Stimulated activated CD8-positive, alpha-beta memory T cell treated with anti-CD3 and anti-CD28 coated beads, Interleukin-4, amount 100 ng/mL, for 24 hours (primary cell): Measurements from ENCODE around the gene NUP214.

ENCODE experiments used
- DNase-seq: peaks from one replicate; pipeline ENCODE4 v3.0.0-alpha.2; 2020; ENCODE audit warnings: low read depth

Gene NUP214

DNA sequence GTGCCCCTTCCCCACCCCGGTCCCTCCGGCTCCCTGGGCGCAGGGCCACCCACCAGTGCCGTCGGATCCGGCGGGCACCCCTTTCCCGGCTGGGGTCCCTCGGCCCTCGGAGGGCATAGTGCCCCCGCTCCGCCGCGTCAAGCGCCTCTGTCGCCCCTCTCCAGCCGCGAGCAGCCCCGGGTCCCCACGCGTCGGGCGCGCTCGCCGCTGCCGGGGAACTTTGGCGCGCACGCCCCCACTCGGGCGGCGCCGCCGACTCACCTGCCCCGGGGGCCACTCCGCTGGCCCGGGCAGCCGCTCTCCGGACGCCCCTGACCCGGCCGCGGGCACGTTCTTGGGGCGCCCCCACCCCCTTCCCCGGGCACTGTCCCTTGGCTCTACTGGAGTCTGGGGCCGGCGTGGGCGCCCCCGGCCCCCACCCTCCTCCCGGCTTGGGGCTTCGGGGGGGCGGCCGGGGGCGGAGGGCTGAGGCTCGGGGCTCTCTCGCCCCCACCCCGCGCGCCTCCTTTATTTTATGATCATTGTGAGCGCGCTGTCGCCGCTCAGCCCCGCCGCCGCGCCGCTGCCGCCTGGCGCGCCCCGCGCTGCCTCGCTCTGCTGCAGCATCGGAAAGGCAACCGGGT lies 152.0 kb downstream of the NUP214 start:
- no peak for DNase-seq

DNA sequence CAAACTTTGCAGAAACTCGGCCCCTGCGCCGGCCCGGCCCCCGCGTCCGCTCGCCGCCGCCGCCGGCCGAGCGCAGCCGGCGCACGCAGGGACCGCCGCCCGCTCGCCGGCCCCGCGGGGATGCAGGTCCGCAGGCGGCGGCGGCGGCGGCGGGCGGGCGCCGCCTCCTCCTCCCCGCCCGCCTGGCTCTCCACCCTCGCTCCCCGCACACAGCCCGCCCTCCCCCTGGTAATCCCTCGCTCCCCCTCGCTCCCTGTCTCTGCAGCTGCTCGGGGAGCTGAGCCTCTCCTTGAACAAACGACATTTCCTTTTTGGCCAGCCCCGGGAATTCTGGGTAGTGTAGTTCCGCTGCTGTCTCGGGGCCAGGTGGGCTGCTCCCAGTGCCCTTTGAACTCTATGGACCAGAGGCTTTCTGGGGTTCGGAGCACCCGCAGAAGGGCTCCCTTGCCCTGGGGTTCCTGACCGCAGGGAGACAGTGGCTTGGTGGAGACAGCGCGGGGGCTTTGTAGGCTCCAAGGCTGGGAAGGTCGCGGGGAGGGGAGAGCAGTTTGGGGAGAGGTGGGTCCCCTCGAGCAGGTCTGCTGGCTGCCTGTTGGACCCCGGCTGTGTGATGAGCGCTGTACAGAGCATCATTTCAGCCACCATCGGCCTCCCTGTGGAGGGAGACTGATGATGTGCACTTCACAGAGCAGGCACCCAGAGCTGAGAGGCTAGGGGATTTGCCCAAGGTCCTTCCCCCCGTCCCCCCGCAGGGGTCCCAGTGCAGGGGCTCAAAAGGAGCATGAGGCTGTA lies 152.7 kb downstream of the NUP214 start:
- peak; percentile 59 for DNase-seq

DNA sequence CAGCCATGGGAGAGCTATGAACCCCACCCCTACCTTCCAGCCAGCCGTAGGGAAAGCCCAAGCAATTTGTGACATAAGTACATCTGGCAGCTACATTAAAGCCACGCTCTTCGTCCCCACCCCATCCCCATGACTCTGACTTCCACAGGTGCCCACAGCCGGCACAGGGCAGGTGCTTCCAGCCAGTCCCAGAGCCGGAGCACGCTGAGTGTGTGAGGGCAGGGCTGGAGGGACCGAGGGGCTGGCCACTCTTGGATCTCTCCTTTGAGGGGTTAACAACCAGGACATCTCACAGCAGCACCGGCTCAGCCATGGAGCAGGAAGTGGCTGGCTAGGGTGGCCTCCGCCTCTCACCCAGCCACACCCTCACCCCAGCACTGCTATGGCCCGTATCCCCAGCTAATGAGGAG lies 153.3 kb downstream of the NUP214 start:
- no peak for DNase-seq

DNA sequence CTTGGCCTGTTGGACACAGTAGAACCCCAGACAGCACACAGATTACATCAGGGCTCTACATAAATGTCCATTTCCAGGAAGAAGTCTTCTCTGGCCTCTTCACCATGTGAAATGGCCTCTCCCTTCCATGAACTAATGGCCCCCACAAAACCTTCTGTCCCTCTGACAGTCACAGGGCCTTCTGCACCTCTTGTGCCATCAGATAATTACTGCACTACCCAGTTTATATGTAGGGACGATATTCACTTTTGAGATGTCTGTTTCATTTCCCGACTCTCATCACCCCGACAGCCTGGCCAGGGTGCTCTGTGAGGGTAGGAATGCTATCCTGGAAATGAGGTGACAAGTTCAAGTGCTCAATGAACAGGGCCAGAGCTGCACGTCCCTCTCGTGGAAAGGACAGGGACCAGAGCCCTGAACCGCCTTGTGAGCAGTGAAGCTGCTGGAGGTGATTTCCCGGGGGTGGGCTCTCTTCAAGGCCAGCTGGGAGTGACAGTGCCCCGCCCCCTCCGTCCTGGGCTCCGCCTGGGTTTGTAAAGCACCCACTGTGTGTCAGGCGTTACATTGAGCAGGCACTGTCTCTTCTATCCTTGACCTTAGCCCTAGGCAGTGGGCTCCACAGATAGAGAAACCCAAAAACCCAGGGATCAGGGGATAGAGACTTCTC lies 153.9 kb downstream of the NUP214 start:
- DNase-seq = no peak

- no peak for DNase-seq
Observed at GRCh38 chr9:131279863-131280570, 154.6 kb downstream of the NUP214 start.

- DNase-seq = no peak
Observed at GRCh38 chr9:131280660-131281059, 155.3 kb downstream of the NUP214 start.

DNA sequence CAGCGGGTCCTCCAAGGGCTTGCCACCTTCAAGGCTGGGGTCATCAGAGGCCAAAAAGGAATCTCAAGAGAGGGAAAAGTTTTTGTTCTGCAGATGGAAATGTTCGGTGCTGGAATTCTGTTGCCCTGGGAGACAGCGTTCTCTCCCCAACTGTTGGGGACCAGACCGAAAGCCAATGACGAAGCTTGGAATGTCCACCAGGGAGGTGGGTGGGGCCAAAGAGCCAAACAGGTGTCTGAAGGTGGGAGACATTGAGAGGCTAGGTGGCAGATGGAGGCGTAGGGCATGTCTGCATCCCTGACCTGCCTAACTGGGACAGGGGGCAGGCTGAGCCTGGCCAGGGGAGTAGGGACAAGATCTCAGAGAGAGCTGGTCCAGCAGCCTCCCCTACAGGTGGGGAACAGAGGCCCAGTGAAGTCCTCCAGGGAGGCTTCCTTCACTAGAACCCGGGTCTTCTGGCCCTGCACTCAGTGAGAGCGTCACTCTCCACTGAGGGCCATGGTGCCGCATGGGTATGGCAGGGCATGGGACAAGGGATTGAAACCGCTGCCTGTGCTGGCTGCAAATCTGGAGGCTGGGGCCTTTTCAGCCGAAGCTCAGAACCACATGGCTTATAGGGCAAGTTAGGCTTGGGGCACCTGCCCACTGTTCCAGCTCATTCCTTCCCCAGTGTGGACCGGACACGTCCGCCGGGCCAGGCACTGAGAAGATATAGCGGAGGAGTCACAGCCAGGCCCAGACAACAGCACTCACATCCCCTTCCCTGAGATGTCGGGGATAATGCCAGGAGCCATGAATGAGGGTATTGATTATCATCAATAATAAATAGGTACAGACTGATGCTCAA lies 156.0 kb downstream of the NUP214 start:
- DNase-seq = no peak

DNA sequence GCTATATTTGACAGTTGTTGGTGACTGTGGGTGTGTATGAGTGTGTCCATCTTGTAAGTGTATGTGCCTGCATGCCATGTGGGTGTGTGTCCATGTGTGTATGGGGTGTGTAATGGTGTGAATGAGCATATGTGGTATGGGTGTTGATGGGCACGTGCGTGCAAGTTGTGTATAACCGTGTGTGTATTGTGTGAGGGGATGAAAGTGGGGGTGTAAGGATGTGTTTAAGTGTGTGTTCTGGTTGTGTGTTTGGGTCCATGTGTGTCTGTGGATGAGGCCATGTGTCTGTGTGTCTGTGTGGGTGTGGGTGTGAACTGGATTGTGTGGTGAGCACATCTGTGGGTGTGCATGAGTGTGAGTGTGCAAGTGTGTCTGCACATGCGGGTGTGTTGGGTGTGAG lies 156.8 kb downstream of the NUP214 start:
- DNase-seq = no peak

GRCh38 chr9:131282688-131283422 lies 157.5 kb downstream of the NUP214 start:
- no peak for DNase-seq
